Measurements from ENCODE around the gene HIPK2.
A peak's percentile ranks its signal among the peaks of the same experiment; 100 is the strongest.

HIPK2 gene

DNA sequence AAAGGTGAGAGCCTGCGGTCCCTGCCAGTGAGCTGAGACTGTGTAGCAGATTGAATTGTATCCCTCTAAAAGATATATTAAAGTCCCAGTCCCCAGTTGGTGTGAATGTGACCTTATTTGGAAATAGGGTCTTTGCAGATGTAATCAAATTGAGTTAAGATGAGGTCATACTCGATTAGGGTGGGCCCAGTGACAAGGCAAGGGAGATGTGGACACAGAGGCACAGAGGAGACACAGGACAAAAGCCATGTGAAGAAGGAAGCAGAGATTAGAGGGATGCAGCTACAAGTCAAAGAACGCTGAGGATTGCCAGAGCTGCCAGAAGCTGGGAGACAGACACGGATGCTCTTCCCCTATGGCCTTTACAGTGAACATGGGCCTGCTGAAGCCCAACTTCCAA, 150.0 kb downstream of the HIPK2 start:
- DNase-seq (ENCODE audit: low read depth) = peak; percentile 46
- no peak overlapping the region for H3K4me3 ChIP-seq (ENCODE audit: low read depth, low read length)
- TF ChIP-seq MYC (IDR thresholded peaks at IDR 0.05; ENCODE audit: low read depth, low read length) = no peak
- TF ChIP-seq, protein P1, sequence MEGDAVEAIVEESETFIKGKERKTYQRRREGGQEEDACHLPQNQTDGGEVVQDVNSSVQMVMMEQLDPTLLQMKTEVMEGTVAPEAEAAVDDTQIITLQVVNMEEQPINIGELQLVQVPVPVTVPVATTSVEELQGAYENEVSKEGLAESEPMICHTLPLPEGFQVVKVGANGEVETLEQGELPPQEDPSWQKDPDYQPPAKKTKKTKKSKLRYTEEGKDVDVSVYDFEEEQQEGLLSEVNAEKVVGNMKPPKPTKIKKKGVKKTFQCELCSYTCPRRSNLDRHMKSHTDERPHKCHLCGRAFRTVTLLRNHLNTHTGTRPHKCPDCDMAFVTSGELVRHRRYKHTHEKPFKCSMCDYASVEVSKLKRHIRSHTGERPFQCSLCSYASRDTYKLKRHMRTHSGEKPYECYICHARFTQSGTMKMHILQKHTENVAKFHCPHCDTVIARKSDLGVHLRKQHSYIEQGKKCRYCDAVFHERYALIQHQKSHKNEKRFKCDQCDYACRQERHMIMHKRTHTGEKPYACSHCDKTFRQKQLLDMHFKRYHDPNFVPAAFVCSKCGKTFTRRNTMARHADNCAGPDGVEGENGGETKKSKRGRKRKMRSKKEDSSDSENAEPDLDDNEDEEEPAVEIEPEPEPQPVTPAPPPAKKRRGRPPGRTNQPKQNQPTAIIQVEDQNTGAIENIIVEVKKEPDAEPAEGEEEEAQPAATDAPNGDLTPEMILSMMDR (IDR thresholded peaks at IDR 0.05; ENCODE audit: low read depth, low read length) = no peak
- no peak for TF ChIP-seq POLR2A (IDR thresholded peaks at IDR 0.05; ENCODE audit: extremely low read depth, insufficient read length)
- TF ChIP-seq, protein P2, sequence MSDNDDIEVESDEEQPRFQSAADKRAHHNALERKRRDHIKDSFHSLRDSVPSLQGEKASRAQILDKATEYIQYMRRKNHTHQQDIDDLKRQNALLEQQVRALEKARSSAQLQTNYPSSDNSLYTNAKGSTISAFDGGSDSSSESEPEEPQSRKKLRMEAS (IDR thresholded peaks at IDR 0.05; ENCODE audit: low read depth, low read length) = no peak

DNA sequence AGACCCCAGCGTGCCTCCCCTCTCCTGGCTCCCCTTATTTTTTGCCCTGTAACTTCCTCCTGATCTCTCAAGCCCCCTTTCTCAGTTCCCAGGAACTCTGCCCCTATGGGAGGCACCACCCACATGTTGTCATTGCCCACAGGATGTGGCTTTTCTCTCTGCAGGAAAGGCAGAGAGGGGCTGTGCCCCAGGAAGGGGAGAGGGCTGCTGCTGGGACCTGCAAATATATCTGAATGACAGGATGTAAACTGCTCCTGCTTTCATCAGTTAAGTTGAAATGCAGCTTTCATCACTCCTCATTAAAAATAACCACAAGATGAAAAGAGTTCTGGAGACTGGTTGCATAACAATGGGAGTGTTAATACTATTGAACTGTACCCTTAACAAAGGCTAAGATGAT, 151.0 kb downstream of the HIPK2 start:
- H3K4me3 ChIP-seq (ENCODE audit: low read depth, low read length) = peak overlapping the region; percentile 18
- peak; percentile 99 for DNase-seq (ENCODE audit: low read depth)
- TF ChIP-seq POLR2A (IDR thresholded peaks at IDR 0.05; ENCODE audit: extremely low read depth, insufficient read length) (no peak), MYC (IDR thresholded peaks at IDR 0.05; ENCODE audit: low read depth, low read length) (peak; percentile 82)
- TF ChIP-seq, protein P2 (IDR thresholded peaks at IDR 0.05; ENCODE audit: low read depth, low read length) = peak; percentile 80
- TF ChIP-seq, protein P1 (IDR thresholded peaks at IDR 0.05; ENCODE audit: low read depth, low read length) = no peak

DNA sequence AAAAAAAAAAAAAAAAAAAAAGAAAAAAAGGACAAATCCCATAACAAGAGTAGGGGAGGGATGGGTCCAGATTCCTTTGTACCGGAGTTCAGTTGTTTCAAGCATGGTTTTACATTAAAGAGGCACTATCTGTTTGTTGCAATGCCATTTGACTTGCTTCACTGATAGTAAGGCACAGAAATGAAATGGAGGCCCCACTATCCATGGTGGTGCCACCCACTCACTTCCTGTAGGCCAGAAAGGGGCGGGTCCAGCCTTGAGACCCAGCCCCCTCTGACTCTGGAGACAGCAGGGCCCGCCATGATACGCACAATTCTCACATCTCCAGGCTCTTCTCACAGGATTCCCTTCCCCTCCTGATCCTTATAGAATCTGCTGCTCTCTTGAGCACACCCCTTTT, 154.3 kb downstream of the HIPK2 start:
- no peak overlapping the region for H3K4me3 ChIP-seq (ENCODE audit: low read depth, low read length)
- TF ChIP-seq, protein P2 (IDR thresholded peaks at IDR 0.05; ENCODE audit: low read depth, low read length) = no peak
- TF ChIP-seq POLR2A (IDR thresholded peaks at IDR 0.05; ENCODE audit: extremely low read depth, insufficient read length) = no peak
- TF ChIP-seq, protein P1 (IDR thresholded peaks at IDR 0.05; ENCODE audit: low read depth, low read length) = no peak
- peak; percentile 82 for DNase-seq (ENCODE audit: low read depth)

DNA sequence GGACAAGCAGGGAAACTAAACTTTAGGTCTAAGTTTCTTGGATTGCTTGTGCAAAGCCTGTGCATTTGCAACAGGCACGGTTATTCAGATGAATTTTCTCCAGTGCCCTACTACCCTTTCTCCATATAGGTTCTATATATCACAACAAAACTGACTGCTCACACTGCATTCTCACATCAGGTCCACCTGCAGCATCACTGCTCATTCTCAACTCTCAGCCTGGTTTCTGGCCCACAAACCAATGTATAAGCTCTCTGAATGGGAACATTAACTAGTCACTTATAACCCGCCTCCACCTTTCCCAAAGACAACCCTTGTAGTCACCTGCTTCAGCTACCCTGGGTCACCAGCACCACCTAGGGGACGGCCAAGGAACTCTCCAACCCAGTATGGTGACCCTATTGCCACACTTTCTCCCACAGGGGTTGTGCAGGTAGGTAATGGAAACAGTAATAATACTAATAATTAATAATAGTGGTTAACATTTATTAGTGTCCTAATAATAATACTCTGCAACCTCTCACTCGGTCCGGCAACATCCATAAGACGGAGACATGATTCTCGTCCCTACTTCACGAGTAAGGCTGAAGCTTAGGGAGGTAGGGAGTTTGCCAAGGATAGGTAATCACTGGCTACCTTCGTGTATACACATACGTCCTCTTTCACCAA, 157.0 kb downstream of the HIPK2 start:
- TF ChIP-seq, protein P1 (IDR thresholded peaks at IDR 0.05; ENCODE audit: low read depth, low read length) = peak; percentile 97
- no peak for TF ChIP-seq MYC (IDR thresholded peaks at IDR 0.05; ENCODE audit: low read depth, low read length)
- no peak overlapping the region for H3K4me3 ChIP-seq (ENCODE audit: low read depth, low read length)
- peak; percentile 75 for DNase-seq (ENCODE audit: low read depth)

DNA sequence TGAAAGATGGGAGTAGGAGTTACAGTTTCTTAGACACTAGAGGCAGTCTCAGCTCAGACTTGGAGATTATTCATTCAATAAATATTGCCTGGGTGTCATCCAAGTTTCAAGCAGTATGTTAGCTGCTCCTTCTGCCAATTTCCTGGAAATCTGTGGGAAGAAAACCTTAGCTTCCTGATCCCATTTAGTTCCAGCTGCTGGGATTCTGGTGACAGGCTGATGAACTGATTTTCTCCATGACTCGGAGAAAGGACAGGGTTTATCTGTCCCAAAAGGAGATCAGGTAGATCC, 158.5 kb downstream of the HIPK2 start:
- H3K4me3 ChIP-seq (ENCODE audit: low read depth, low read length) = no peak overlapping the region
- no peak for DNase-seq (ENCODE audit: low read depth)
- no peak for TF ChIP-seq POLR2A (IDR thresholded peaks at IDR 0.05; ENCODE audit: extremely low read depth, insufficient read length)
- TF ChIP-seq, protein P2 (IDR thresholded peaks at IDR 0.05; ENCODE audit: low read depth, low read length) = no peak
- TF ChIP-seq, protein P1 (IDR thresholded peaks at IDR 0.05; ENCODE audit: low read depth, low read length) = no peak
- TF ChIP-seq MYC (IDR thresholded peaks at IDR 0.05; ENCODE audit: low read depth, low read length) = no peak

Data from NB4 (cell line).